ENCODE data around the gene SLC35B1.

DNA sequence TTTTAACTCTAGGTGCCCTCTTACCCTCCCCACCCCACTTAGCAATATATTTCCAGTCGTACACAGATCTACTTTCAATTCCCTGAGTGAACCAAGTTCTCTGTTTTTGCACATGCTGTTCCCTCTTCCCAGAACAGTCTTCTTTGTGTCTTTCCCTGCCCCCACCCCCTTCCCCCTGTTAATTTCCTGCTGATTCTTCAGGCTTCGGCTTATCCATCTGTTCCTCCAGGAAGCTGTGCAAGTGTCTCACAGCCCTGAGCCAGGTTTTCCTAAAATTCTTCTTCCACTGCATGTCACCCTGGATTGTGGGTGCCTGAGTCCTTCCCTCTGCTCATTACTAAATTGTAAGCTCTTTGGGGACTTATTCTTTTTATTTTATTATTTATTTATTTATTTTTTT is 17.5 kb downstream of the SLC35B1 start:
- no peak for TF ChIP-seq EHMT2 (IDR thresholded peaks at IDR 0.05; ENCODE audit: low read depth)
- TF ChIP-seq EP300 (IDR thresholded peaks at IDR 0.05) = no peak
- TF ChIP-seq, protein P1, sequence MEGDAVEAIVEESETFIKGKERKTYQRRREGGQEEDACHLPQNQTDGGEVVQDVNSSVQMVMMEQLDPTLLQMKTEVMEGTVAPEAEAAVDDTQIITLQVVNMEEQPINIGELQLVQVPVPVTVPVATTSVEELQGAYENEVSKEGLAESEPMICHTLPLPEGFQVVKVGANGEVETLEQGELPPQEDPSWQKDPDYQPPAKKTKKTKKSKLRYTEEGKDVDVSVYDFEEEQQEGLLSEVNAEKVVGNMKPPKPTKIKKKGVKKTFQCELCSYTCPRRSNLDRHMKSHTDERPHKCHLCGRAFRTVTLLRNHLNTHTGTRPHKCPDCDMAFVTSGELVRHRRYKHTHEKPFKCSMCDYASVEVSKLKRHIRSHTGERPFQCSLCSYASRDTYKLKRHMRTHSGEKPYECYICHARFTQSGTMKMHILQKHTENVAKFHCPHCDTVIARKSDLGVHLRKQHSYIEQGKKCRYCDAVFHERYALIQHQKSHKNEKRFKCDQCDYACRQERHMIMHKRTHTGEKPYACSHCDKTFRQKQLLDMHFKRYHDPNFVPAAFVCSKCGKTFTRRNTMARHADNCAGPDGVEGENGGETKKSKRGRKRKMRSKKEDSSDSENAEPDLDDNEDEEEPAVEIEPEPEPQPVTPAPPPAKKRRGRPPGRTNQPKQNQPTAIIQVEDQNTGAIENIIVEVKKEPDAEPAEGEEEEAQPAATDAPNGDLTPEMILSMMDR (IDR thresholded peaks at IDR 0.05) = no peak
- TF ChIP-seq CHD2 (IDR thresholded peaks at IDR 0.05; ENCODE audit: low read length, partially characterized antibody) = no peak
- TF ChIP-seq KDM1A (IDR thresholded peaks at IDR 0.05; ENCODE audit: low read depth) = no peak
- TF ChIP-seq POLR2A (IDR thresholded peaks at IDR 0.05; ENCODE audit: low read length) = no peak
- no peak for TF ChIP-seq MYC (IDR thresholded peaks at IDR 0.05; ENCODE audit: borderline replicate concordance, low read length)

All from A549 (cell line).